Naive B cell (primary cell): ENCODE measurements around the gene ASPSCR1. TPM values are rescaled to one million over a fixed set of nuclear protein-coding genes. Genes with fewer than 3 reads are reported as not detected.

Source experiments
- ATAC-seq, 2 donors: fragments of 150-1000 bp; cut with Tn5 transposase; 2 replicates each; pipeline ENCODE4 v1.10.0; 2021; ENCODE audit warnings: low read depth in 2 of 2, mild to moderate bottlenecking in 2 of 2, moderate library complexity in 2 of 2
- DNase-seq: peaks from one replicate; pipeline ENCODE4 v3.0.0; 2022
- H3K27ac Mint-ChIP-seq, 6 donors: one replicate each; pipeline ENCODE4 v1.8.0; 2020 to 2022; ENCODE audit warnings: mild to moderate bottlenecking in 6 of 6, mixed read lengths in 6 of 6, moderate library complexity in 5 of 6, inconsistent platforms in 2 of 6
- H3K27me3 Mint-ChIP-seq, 3 donors: one replicate each; pipeline ENCODE4 v1.8.0; 2021 to 2022; ENCODE audit warnings: mixed read lengths in 3 of 3, mild to moderate bottlenecking in 1 of 3
- H3K36me3 Mint-ChIP-seq, 2 donors: one replicate each; pipeline ENCODE4 v1.8.0; 2020 to 2022; ENCODE audit warnings: mixed read lengths in 2 of 2, inconsistent platforms in 1 of 2, mild to moderate bottlenecking in 1 of 2
- H3K4me1 Mint-ChIP-seq, 3 donors: one replicate each; pipeline ENCODE4 v1.8.0; 2020 to 2022; ENCODE audit warnings: mixed read lengths in 3 of 3, inconsistent platforms in 1 of 3, mild to moderate bottlenecking in 1 of 3, moderate library complexity in 1 of 3
- H3K4me3 Mint-ChIP-seq, 8 donors: one replicate each; pipeline ENCODE4 v1.8.0; 2020 to 2022; ENCODE audit warnings: mild to moderate bottlenecking in 8 of 8, mixed read lengths in 8 of 8, moderate library complexity in 8 of 8, inconsistent platforms in 2 of 8
- H3K9me3 Mint-ChIP-seq, 7 donors: one replicate each; pipeline ENCODE4 v1.8.0; 2020 to 2022; ENCODE audit warnings: mixed read lengths in 7 of 7, mild to moderate bottlenecking in 5 of 7, inconsistent platforms in 2 of 7, moderate library complexity in 1 of 7
- polyA plus RNA-seq, 6 donors: library from polyadenylated mRNA; unstranded; fragments of 300-500 nt; fragmentation: Illumina TruSeq; gene quantifications; one replicate each; pipeline ENCODE4 v1.2.3, GENCODE V29; 2021; ENCODE audit warnings: low read depth in 6 of 6

The ASPSCR1 gene, protein sequence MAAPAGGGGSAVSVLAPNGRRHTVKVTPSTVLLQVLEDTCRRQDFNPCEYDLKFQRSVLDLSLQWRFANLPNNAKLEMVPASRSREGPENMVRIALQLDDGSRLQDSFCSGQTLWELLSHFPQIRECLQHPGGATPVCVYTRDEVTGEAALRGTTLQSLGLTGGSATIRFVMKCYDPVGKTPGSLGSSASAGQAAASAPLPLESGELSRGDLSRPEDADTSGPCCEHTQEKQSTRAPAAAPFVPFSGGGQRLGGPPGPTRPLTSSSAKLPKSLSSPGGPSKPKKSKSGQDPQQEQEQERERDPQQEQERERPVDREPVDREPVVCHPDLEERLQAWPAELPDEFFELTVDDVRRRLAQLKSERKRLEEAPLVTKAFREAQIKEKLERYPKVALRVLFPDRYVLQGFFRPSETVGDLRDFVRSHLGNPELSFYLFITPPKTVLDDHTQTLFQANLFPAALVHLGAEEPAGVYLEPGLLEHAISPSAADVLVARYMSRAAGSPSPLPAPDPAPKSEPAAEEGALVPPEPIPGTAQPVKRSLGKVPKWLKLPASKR
- 10 to 100 TPM; 20.2 to 31.0 (median 25.0) TPM for polyA plus RNA-seq

DNA sequence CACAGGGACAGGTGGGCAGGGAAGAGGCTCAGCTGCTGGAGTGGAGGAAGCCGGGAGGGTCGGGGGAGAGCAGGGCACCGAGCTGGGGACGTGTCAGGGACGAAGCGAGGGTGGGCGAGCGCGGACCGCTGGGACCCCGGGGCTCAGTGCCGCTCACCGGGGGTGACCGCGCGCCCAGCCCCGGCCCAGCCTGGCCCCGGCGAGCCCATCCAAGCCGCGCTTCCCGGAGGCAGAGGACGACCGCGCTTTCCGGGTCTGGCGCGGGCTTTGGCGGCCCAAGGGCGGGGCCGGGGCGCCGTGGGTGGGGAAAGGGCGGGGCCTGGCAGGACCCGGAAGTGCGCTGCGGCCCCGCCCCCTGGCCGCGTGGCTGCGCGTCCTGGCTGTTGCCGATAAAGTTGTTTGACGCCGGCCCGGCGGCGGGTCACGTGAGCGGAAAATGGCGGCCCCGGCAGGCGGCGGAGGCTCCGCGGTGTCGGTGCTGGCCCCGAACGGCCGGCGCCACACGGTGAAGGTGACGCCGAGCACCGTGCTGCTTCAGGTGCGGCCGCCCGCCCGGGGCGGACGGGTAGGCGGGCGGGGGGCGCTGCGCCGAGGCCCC is at the start of gene ASPSCR1:
ASPSCR1 (plus strand) TSS at position 419 of the 598 bp plus-strand sequence; CDS start at position 437, 18 bp downstream.
- Mint-ChIP-seq H3K36me3 (peaks cover 0 to 4% of the 10 kb centered on the region in 2 donors), H3K27me3 (peaks cover 0 to 8% (median 4%) of the 10 kb centered on the region in 3 donors), H3K9me3 (peaks cover 0 to 1% (median 0%) of the 10 kb centered on the region in 7 donors), H3K27ac (peak within 1 kb of the TSS; percentile 95 to 99 (median 96)), H3K4me3 (peak within 1 kb of the TSS; percentile 96 to 99 (median 97)), H3K4me1 (peaks cover 24 to 36% (median 34%) of the 10 kb centered on the region in 3 donors)
- ATAC-seq: peak; percentile 89 to 90
- DNase-seq: peak; percentile 92

DNA sequence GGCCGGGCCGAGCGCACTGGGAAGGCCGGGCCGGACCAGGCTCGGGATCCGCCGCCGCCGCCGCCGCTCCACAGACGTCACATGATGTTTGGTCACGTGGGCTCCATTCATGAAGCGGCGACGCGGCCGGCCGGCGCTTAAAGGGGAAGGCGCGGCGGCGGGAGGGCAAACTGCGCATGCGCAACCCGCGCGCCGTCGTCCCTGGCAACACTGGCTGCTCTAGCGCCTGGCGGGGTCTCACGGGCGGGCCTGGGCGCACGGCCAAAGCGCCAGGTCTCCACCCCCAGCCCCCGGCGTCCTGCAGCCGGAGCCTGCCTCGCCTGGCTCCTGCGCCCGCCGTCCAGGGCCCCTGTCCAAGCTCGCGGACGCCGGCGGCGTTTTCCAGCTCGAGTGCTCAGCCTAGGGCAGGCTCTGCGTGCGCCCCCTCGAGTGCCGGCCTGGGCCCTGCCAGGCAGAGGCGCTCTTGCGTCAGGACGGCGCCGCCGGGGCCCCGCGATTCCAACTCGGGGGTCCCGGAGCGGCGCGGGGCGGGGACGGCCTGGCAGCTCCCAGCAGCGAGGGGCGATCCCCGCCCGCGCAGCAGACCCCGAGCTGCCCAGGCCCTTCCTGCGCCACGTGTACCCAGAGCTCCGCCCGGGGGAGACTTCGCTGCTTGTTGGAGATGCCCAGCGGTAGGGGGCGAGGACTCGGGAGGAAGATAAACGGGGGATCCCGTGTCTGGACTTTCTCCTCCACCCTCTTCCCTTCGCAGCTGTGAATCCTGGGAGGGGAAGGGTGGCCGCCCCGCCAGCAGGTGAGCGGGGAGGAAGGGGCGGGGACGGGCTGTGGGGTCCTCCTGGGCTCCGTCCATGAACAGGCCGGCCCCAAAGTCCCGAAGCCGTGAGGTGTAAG is 49.5 kb upstream of the ASPSCR1 start, which contains the start of gene MAFG:
MAFG (minus strand) TSS at position 83 of the 891 bp plus-strand sequence. CDS start 4,550 bp downstream, outside the sequence.
- peaks cover 0 to 35% (median 20%) of the 10 kb centered on the region in 3 donors for H3K27me3 Mint-ChIP-seq
- H3K9me3 Mint-ChIP-seq: no peaks in the 10 kb centered on the region
- H3K4me3 Mint-ChIP-seq: peak within 1 kb of the TSS; percentile 85 to 95 (median 89)
- peak within 1 kb of the TSS; percentile 87 to 98 (median 94) for H3K27ac Mint-ChIP-seq
- ATAC-seq (peak; percentile 72 to 79), DNase-seq (peak; percentile 93)
- H3K36me3 Mint-ChIP-seq: no peaks in the 10 kb centered on the region
- peaks cover 11 to 33% (median 18%) of the 10 kb centered on the region in 3 donors for H3K4me1 Mint-ChIP-seq

DNA sequence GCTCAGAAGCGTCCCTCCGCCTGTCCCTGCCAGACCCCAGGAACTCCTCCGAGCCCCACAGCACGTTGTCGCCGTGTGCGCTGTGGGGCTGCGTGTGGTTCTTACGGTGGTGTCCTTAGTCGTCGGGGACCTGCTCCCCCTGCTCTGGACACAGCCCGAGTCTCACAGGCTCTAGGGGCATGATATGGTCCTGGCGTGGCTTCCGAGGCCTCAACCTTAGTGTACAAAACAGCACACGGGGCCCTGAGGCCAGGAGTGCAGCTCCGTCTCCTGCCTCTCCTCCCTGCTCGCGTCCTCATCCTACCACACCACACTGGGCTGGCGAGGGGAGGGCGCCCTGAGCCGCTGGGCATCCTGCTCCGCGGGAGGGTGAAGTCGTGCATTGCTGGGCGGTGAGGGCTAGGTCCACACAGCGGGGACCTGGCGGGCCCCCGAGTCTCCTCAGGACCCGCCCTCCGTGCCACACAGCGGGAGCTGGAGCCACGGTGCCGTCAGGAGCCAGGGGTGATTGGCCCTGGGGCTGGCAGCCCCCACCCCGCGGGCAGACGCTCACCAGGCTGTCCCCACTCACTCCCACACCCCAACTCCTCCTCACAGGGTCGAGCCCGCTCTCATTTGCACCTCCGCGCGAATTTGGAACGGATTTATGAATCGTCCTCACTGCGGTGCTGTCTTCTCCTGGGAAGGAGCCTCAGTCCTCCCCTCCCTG is 48.7 kb upstream of the ASPSCR1 start:
- H3K4me1 Mint-ChIP-seq: peaks cover 7 to 29% (median 18%) of the 10 kb centered on the region in 3 donors
- H3K36me3 Mint-ChIP-seq: no peaks in the 10 kb centered on the region
- ATAC-seq: no peak
- peaks cover 0 to 35% (median 20%) of the 10 kb centered on the region in 3 donors for H3K27me3 Mint-ChIP-seq
- peak overlapping the region; percentile 37 to 85 (median 64) for H3K4me3 Mint-ChIP-seq
- peak overlapping the region in 3 of 6 donors; percentile 29 to 52 (median 47) for H3K27ac Mint-ChIP-seq
- DNase-seq: no peak
- H3K9me3 Mint-ChIP-seq: no peaks in the 10 kb centered on the region

DNA sequence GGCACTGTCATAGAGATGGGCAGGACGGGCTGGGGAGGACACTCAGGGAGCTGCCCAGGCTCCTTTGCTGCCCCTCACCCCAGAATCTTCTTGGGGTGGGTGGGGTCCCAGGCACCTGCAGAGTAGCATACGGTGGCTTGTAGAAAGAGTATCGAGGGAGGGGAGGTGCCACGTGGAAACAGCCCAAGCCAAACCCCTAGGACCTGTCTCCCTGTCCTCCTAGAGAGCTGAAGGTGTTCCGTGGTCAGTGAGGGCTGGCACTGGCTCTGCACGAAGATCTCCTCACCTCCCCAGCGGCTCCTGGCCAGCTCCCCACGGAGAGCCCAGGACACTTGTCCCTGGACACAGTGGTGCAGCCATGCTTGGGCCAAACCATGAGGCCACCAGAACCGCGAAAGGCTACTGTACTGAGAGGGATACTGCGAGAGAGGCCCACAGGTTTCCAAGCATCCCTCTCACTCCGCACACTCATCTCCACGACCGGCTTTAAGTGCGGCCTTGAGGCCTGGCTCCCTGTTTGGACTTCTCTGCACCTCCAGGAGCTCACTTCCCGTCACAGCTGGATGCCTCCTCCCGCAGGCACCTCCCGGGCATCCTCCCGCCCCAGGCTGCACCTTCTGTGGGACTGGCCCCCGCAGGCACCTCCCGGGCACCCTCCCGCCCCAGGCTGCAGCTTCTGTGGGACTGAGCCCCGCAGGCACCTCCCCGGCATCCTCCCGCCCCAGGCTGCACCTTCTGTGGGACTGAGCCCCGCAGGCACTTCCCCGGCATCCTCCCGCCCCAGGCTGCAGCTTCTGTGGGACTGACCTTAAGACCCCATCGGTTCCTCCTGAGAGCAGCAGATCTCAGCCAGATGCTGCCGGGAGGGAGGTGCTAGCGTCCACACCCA is 47.9 kb upstream of the ASPSCR1 start:
- Mint-ChIP-seq H3K27ac (peak overlapping the region in 3 of 6 donors; percentile 47 to 54 (median 52)), H3K27me3 (peaks cover 0 to 35% (median 20%) of the 10 kb centered on the region in 3 donors), H3K4me1 (peaks cover 7 to 25% (median 16%) of the 10 kb centered on the region in 3 donors), H3K9me3 (no peaks in the 10 kb centered on the region), H3K4me3 (peak overlapping the region in 6 of 8 donors; percentile 37 to 85 (median 62)), H3K36me3 (no peaks in the 10 kb centered on the region)
- DNase-seq (no peak), ATAC-seq (no peak)

DNA sequence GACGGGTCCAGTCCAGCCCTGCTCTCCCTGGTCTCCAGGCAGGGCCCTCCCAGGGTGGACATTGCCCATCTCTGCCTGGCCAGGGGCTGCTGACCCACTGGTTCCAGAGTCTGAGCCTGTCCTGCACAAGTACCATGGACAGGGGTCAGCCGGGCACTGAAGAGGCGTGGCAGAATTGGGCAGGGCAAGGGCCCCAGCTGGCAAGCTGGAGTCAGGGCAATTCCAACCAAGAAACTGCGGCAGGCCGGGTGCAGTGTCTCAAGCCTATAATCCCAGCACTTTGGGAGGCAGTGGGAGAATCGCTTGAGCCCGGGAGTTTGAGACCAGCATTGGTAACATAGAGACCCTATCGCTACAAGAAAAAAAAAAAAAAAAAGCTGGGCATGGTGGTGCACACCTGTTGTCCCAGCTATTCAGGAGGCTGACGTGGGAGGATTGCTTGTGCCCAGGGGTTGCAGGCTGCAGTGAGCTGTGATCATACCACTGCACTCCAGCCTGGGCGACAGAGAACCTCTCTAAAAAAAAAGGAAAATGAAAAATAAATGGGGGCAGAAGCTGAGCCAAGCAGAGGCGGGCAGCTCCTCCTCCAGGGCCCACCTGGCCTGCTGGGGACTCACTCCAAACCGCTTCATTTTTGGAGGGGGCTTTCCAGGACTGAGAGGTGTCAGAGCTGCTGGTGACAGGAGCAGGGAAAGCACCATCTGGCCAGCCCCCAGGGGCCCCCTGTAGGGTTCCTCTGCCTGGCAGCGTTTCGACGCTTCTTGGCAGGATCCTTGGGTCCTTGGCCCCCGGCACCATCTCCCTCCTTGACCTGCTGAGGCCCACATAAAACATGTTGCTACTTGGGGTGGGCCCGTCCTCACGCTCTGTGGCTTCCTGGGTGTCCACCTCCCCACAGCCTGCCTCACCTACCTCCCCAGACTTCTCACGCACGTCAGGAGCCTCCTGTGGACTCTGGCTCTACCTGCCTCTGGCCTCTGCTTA is 47.0 kb upstream of the ASPSCR1 start:
- Mint-ChIP-seq H3K4me3 (peak overlapping the region in 5 of 8 donors; percentile 13 to 62 (median 19)), H3K27ac (no peak overlapping the region), H3K27me3 (peaks cover 0 to 35% (median 20%) of the 10 kb centered on the region in 3 donors), H3K36me3 (no peaks in the 10 kb centered on the region), H3K4me1 (peaks cover 7 to 25% (median 15%) of the 10 kb centered on the region in 3 donors), H3K9me3 (no peaks in the 10 kb centered on the region)
- DNase-seq: no peak
- no peak for ATAC-seq

DNA sequence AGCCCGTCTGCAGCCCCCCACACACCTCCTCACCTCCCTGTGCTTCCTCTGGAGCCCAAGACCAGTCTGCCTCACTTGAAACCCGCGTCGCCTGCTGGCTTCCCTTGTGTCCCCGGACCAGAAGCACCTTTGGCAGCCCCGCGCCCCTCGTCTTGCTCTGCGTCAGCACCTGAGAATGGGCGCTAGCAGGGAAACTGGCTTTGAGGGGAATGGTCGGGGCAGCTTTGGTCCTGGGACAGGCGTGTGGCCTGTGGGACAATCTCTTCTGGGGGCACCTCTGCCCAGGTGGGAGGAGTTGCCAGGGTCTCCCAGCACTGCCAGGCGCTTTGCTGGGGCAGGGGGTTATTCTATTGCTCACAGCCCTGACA is 46.3 kb upstream of the ASPSCR1 start:
- peaks cover 5 to 22% (median 13%) of the 10 kb centered on the region in 3 donors for H3K4me1 Mint-ChIP-seq
- H3K27ac Mint-ChIP-seq: peak overlapping the region in 1 of 6 donors; percentile 14
- H3K9me3 Mint-ChIP-seq: no peaks in the 10 kb centered on the region
- H3K4me3 Mint-ChIP-seq: peak overlapping the region in 2 of 8 donors; percentile 16 to 62
- H3K36me3 Mint-ChIP-seq: no peaks in the 10 kb centered on the region
- DNase-seq: no peak
- ATAC-seq: no peak
- H3K27me3 Mint-ChIP-seq: peaks cover 0 to 35% (median 20%) of the 10 kb centered on the region in 3 donors

DNA sequence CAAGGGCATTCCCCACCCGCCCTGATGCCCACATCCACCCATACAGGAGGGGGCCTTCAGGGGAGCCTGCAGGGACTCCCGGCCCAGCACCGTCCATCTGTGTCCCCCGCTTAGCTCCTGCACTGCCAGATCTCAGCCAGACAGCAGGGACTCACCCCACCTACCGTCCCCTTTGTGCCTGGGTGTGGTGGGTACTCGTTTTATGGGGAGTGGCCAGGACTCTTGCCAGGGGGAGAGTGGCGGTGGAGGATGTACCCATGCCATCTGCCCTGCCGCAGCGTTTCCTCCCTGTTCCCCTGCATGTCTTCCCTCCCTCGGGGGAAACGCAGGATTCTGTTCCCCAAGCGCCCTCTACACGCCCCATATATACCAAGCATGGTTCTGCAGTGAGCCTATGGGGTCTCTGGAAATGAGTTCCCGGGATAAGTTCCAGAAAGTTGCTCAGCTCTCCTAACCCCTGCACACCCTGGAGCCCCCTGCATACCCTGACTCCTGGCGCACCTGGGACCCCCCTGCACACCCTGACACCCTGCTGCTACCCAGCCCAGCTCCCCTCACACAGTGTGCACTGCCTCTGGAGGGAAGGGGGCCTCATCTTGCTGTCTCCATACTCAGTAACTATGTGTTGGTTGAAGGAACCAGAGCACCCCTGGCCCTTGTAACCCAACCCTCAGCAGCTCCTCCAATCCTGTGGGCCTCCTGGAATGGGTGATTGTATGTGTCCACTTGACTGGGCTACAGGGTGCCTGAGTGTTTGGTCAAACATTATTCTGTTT is 45.7 kb upstream of the ASPSCR1 start:
- peaks cover 0 to 16% (median 12%) of the 10 kb centered on the region in 3 donors for H3K4me1 Mint-ChIP-seq

DNA sequence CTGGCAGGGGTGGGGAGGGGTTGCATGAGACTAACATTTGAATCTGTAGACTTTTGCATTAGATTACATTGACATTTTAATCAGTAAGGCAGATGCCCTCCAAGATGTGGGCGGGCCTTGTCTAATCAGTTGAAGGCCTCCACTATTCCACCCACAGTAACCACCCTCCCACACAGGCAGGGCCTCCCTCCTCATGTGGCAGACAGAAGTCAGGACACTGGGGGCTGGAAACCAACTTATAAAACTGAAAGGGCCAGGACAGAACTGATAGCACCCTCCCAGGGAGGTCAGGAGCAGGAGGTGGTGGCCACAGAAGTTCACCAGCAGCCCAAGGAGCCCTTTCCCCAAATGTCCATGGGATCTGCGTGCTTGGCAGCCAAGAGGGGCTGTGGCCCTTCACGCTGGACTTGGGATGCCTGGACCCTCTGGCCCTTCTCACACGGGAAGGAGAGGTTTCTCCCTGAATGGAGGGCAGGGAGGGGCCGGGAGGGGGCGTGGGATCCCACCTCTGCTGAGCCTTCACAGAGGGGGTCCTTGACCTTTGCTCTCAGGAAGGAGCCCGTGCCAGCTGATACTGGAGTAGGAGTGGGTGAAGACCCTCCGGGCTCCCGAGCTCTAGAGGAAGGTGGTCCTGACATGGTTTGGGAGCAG is 45.0 kb upstream of the ASPSCR1 start:
- ATAC-seq: no peak
- no peak for DNase-seq
- Mint-ChIP-seq H3K27ac (no peak overlapping the region), H3K9me3 (no peaks in the 10 kb centered on the region), H3K27me3 (peaks cover 0 to 35% (median 20%) of the 10 kb centered on the region in 3 donors), H3K4me3 (no peak overlapping the region), H3K36me3 (no peaks in the 10 kb centered on the region), H3K4me1 (peaks cover 0 to 17% (median 13%) of the 10 kb centered on the region in 3 donors)

More for the DNA sequence above, 45.7 kb upstream of the ASPSCR1 start:
- peak overlapping the region in 1 of 8 donors; percentile 26 for H3K4me3 Mint-ChIP-seq
- DNase-seq (no peak), ATAC-seq (no peak)
- no peaks in the 10 kb centered on the region for H3K9me3 Mint-ChIP-seq
- no peaks in the 10 kb centered on the region for H3K36me3 Mint-ChIP-seq
- H3K27ac Mint-ChIP-seq: peak overlapping the region in 2 of 6 donors; percentile 14 to 42
- H3K27me3 Mint-ChIP-seq: peaks cover 0 to 35% (median 20%) of the 10 kb centered on the region in 3 donors

DNA sequence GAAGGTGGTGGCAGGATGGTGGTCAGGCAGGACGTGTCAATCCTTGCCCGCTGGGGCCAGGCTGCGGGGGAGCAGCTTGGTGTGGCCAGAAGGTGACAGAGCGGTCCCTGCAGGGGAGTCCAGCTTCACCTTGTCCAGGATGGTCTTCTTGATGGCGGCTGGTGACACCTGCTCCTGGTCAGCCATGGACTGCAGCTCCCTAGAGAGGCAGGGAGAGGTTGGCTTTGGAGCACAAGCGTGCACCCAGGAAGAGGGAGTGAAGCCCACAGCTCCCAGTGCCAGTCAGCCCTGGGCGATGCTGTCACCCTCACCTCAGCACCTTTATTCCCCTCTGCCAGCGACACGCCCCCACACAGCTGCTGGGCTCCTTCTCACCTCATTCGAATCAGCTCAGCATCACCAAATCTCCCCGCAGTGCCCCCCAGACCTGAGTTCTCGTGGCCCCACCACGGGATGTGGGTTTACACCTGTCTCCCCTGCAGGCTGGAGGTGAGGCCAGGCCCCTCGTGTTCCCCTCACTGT is 44.2 kb upstream of the ASPSCR1 start:
- H3K4me3 Mint-ChIP-seq: no peak overlapping the region
- DNase-seq (no peak), ATAC-seq (no peak)
- H3K9me3 Mint-ChIP-seq: no peaks in the 10 kb centered on the region
- peaks cover 5 to 19% (median 19%) of the 10 kb centered on the region in 3 donors for H3K4me1 Mint-ChIP-seq
- H3K27me3 Mint-ChIP-seq: peaks cover 0 to 35% (median 20%) of the 10 kb centered on the region in 3 donors
- H3K36me3 Mint-ChIP-seq: no peaks in the 10 kb centered on the region
- H3K27ac Mint-ChIP-seq: no peak overlapping the region
